ENCODE measurements around the gene CDC14B.
A peak's percentile ranks its signal among the peaks of the same experiment; 100 is the strongest.

The CDC14B gene

GRCh38 chr9:96499257-96499656, 120.4 kb downstream of the CDC14B start:
- DNase-seq: no peak

DNA sequence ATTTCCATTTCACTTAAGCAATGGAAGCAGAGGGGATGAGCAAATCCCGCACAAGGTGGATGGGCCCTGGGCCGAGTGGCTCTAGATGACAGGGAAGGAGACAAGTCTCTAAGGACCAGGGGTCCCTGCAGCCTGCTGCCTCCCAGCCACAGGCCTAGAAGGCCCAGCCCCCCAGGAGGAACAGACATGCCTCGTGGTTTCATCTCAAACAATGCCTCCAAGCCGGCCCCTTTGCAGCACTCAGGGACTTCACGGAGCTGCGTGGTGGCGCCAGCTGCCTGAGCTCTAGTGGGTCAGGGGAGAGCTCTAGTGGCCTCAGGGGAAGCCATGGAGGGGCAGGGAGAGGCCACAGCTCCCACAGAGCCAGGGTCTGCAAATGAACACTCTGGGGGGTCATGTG, 120.8 kb downstream of the CDC14B start:
- DNase-seq: no peak

GRCh38 chr9:96497117-96497399, 122.6 kb downstream of the CDC14B start:
- no peak for DNase-seq

DNA sequence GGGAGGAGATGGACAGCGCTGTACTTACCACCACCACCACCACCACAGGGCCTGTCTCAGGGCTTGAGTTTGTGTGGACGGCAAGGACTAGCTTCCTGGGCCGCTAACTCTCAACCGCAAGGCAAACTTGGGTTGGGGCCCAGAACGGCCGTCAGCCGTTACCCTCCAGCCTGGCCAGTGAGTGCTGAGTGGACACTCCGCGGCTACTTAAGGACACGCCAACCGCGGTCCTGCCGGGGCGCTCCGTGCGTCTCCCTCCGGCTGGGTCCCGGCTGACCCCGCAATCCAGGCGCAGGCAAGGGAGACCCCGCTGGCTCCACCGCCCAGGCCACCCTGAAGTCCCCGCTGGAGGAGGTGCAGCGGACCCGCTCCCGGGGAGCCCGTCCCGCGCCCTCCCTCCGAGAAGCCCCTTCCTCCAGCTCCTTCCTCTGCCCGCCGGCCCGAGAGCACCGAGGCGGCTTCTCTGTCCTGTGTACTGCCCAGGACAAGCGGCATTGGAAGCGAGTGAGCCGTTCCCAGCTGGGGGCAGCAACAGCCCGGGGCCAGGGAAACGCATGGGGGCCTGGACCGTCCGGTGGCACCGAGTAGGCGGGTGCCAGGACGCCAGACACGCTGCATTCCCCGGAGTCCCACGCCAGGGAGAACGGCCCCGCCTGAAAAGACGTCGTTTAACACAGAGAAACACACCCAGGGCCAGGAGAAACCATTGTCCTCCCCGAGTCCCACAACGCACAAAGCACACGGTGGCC, 123.1 kb downstream of the CDC14B start:
- no peak for DNase-seq

DNA sequence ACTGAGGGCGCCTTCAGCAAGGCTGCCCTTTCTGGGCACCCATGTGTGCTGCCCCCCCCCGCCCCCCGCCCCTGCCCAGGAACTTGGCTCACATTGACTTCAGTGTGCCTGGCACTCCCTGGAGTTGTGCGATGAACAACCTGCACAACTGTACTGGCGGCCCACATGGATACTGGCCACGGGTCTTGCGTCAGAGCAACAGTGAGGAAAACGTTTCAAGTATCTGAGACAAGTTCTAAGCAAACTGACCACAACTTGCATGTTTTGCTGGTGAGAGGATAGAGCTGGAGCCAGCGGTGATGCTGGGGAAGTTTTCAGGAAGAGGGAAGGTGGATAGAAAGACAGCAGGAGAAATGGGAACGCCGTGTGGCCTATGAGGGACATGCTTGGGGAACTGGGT, 124.3 kb downstream of the CDC14B start:
- no peak for DNase-seq

DNA sequence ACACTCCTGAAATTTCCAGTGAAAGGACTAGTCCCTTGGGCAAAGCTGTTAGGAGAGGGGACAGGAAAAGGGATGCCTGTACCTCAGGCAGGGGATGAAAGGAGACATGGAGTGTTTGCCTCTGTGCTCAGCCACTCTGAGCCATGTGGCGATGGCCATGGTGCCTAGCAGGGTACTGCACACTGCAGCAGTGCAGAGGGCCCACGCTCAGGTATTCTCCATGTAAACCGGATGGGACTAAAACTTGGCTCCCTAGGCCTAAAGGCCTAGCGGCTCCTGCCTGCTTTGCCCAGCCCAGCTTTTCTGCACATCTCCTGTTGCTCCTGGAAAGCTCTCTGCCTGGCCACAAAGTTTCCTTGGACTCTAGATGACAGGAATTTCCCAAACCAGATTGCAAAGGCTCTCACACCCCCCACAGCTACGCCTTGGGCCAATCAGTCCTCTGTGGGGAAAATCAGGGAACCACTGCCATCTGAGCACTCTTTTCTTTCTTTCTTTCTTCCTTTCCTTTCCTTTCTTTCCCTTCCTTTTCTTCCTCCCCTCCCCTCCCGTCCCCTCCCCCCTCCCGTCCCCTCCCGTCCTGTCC, 125.3 kb downstream of the CDC14B start:
- DNase-seq: no peak

DNA sequence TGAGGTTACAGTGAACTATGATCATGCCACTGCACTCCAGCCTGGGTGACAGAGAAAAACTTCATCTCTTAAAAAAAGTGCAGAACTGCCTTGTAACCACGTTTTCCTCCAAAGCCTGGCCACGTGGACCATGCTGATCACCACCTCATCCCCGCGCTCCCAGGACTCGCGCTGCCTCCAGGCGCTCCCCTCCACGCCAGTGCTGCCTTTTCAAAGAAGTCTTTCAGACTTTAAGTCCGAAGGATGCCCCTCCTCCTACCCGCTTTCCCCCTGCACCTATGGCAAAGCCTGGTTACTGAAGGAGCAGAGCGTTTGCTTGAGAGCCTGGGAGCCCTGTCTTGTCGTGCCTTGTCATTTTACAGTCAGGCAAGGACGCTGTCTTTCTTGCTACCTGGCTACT, 125.9 kb downstream of the CDC14B start:
- no peak for DNase-seq

GRCh38 chr9:96492993-96493531, 126.6 kb downstream of the CDC14B start:
- no peak for DNase-seq

- DNase-seq: no peak
These were observed 127.6 kb downstream of the CDC14B start for GRCh38 chr9:96491880-96492525.

DNA sequence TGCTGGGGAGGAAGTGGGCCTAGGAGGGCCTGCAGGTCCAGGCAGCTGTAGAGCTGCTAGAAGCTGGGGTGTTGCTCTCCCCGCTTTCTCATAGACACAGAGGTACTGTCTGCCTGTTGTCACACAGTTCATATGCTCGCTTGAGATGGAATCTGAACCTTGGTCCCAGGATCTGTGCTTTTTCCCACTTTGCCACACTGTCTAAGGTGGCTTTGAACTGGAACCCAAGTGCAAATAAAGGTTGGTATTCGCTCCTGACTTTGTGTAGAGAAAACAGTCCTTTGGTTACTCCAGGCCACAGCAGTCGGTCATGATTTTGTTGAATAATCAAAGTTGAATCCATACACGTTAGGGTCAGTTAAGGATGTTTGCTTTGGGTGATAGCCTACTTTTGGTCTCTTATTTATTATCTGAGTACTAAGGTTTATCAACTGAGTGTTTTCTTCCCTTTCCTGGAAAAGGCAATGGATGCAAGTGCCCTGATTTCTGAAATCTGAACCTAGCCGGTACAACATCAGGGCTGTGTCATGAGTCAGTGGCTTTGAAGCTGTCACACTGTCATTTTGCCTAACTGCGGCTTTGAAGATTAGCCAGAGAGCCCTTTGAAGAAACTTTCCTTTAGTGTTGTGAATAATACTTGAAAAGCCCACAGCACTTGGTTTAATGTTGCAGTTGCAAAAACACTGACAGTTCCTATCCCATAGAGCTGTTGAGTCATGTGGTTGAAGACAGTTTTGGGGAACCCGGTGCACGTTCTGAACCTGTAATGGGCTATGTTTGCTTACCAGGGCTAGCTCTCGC, 128.4 kb downstream of the CDC14B start:
- peak; percentile 10 to 16 for DNase-seq

DNA sequence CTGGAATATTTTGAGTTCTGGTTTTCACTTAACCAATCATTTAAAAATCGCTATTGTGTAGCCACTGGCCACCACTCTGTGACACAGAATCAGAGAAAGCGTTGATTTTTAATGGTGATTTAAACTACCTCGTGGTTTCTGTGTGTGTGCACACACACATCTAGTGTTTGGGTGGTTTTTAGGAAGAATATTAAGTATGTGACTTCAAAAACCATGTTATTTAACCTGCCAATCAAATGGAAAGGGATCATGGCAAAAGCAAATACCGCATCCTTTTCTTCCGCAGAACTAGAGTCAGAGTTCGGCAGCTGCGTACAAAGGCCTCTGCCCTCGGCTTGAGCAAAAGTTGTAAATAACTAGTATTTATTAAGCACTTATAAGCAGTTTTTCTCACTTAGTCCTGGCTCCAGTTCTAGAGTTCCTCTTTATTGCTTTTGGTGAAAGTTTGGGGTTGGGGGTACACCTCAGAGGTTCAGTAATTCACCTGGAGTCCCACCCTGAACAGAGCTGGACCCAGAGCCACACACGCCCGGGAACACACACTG, 129.0 kb downstream of the CDC14B start:
- no peak for DNase-seq

DNA sequence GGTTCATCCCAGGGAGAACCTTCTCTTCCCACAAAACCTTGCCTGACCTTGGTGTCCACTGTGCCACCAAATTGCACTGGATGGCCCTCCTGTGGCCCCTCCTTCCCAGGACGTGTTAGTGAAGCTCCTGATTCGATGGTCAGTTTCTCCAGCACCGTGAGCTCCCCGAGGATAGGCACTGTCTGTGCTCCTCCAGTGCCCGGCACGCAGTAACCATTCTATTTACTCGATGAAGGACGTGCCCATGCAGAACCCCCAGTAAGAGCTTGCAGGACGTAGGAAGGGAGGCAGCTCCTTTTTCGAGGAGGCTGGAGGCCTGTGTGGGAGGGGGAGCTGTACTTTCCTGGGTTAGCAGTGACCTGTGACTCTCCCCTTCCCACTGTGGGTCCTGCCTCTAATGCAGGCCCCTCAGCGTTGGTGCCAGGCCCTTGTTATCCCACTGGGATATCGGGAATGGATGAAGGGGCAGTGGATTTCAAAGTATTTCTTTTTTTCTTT, 130.1 kb downstream of the CDC14B start:
- no peak for DNase-seq

- DNase-seq: no peak
These were observed 131.7 kb downstream of the CDC14B start for GRCh38 chr9:96487949-96488348.

DNA sequence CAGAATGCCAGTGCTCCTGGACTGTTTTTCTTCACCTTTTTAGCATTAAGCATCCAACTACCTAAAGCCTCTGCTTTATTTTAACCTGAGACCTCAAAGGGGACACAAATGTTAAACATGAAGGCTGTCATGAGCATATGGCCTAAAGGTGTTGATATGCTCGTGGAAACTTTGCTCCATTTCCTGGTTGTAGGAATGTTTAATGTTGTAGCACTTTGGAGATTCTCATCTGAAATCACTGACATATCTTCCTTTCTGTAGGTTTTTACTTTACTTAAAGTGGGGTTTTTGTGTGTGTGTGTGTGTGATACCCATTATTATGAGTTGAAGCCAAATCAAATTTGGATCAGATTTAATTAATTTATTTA, 132.6 kb downstream of the CDC14B start:
- no peak for DNase-seq

DNA sequence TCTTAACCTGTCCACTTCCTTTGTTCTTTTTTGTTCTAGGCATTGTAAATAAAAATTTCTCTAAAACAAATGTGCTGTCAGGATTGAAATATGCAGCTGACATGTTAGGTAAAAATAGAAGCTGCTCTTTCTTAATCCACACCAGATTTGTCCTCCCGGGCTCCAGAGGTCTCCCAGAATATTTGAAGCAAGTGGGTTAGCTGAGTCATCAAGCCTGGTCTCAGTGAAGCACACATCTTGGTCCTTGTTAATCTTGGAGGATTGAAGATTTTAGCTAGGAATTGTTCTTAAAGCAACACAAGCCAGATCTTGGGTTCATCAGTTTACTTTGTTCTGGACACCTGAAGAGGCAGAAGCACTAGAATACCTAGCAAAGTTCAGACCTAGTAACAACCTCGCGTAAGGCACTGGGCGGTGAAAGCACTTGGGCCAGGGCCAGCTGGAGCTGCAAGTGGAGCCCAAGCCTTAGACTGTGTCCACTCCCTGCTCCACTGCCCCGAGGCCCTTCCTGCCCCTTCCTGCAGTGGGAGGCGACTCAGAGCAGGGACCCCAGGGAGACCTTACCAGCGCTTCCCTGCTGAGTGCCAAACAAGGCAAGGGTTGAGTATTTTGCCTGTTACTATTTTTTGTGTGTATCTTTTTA, 133.1 kb downstream of the CDC14B start:
- no peak for DNase-seq

- DNase-seq: no peak
These were observed 134.4 kb downstream of the CDC14B start for GRCh38 chr9:96485280-96485679.

- DNase-seq: no peak
These were observed 135.1 kb downstream of the CDC14B start for GRCh38 chr9:96484521-96484931.

- DNase-seq: no peak
These were observed 135.8 kb downstream of the CDC14B start for GRCh38 chr9:96483733-96484390.

DNA sequence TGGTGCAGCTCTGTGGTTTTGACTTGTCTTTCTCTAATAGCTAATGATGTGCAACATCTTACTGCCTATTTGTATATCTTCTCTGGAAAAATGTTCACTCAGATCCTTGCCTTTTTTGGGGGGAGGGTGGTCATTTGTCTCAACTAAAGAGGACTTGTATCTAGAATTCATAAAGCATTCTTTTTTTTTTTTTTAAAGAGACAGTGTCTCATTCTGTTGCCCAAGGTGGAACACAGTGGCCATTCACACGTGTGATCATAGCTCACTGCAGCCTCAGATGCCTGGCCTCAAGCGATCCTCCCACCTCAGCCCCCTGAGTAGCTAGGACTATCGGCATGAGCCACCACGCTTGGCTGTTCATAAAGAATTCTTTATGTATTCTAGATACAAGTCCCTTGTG, 136.4 kb downstream of the CDC14B start:
- no peak for DNase-seq

- no peak for DNase-seq
These were observed 137.2 kb downstream of the CDC14B start for GRCh38 chr9:96482476-96482875.

DNA sequence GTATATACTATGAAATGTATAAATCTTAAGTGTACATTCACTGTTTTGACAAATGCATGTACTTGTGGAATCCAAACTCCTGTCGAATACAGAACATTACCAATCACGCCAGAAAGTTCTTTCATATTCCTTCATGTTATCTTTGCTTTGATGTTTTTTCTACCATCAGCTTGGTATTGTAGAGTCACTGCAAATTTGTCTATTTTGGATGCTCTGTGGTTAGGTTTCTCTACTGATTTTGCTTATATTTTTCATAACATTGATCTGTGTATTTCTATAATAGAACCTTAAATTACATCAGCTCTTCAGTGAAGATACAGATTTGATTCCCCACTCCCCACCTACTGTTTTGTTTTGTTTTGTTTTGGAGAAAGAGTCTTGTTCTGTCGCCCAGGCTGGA, 138.9 kb downstream of the CDC14B start:
- DNase-seq: no peak

GRCh38 chr9:96478829-96479371, 140.7 kb downstream of the CDC14B start:
- DNase-seq: peak in 1 of 2 donors; percentile 27
